Adrenal gland (tissue), 12 donors: ENCODE data around the gene SCN10A. TPM values are rescaled to one million over a fixed set of nuclear protein-coding genes. Genes with fewer than 3 reads are reported as not detected.

Experiments
- DNase-seq, 7 donors: peaks; one replicate each; pipeline ENCODE4 v3.0.0-alpha.2; 2019 to 2020
- H3K27ac ChIP-seq, 5 donors: fragments of 200-600 bp; sonication (generic) in 4 of 5; 1 replicate in 3 of 5; 2 replicates in 2 of 5; pipeline versions ENCODE4 v1.5.1 to v1.8.0; 2016 to 2020; ENCODE audit warnings: mild to moderate bottlenecking in 1 of 5
- H3K27me3 ChIP-seq: fragments of 200-600 bp; 2 replicates; pipeline ENCODE4 v1.8.0; 2021
- H3K36me3 ChIP-seq, 2 donors: fragments of 200-600 bp; replicated peaks in 1 of 2; 1 replicate in 1 of 2; 2 replicates in 1 of 2; pipeline versions ENCODE4 v1.5.1 to v1.8.0; 2018 to 2022
- H3K4me1 ChIP-seq, 2 donors: fragments of 200-600 bp; replicated peaks in 1 of 2; 1 replicate in 1 of 2; 2 replicates in 1 of 2; pipeline versions ENCODE4 v1.5.1 to v1.8.0; 2018 to 2021
- H3K4me3 ChIP-seq, 4 donors: fragments of 200-600 bp; sonication (generic) in 3 of 4; one replicate each; pipeline ENCODE4 v1.5.1; 2016 to 2018
- H3K9me3 ChIP-seq, 3 donors: fragments of 200-600 bp; sonication (generic) in 1 of 3; replicated peaks in 1 of 3; 1 replicate in 2 of 3; 2 replicates in 1 of 3; pipeline versions ENCODE4 v1.5.1 to v1.8.0; 2016 to 2021
- CTCF ChIP-seq, 6 experiments: fragments of 450-650 bp in 4 of 6; fragments of 200-600 bp in 2 of 6; sonication (generic) in 1 of 6; IDR thresholded peaks; 1 replicate in 5 of 6; 2 replicates in 1 of 6; pipeline versions ENCODE4 v1.5.1 to v1.8.0; 2016 to 2021; ENCODE audit warnings: antibody characterized with exemption in 6 of 6, mild to moderate bottlenecking in 2 of 6, moderate library complexity in 1 of 6
- POLR2A ChIP-seq, 2 donors: fragments of 450-650 bp; IDR thresholded peaks; one replicate each; pipeline ENCODE4 v1.6.1; 2017; ENCODE audit warnings: antibody characterized with exemption in 2 of 2, mild to moderate bottlenecking in 2 of 2, moderate library complexity in 1 of 2
- WGBS, 4 donors: extraction: QIAGEN DNeasy Blood & Tissue Kit in 2 of 4; methylation state at CpG; one replicate each; pipeline versions ENCODE4 v1.1.5 to v1.1.7; 2013 to 2017; 5-methylcytosine and 5-hydroxymethylcytosine counted together
- intact Hi-C, 2 donors: fragments of 100-400 bp; cut with DNase I; formaldehyde crosslinking; loops; one replicate each; pipeline versions ENCODE4 v1.14.1 to v1.15.0; 2022 to 2023
- polyA plus RNA-seq, 3 donors: library from polyadenylated mRNA; stranded (reverse); fragments of 200-250 nt in 2 of 3; fragments of 350-450 nt in 1 of 3; fragmentation: Illumina TruSeq in 1 of 3; extraction: RNeasy Lipid Tissue Mini Kit (QIAGEN cat#74804) in 1 of 3; gene quantifications; one replicate each; pipeline ENCODE4 v1.2.3, GENCODE V29; 2013 to 2014
- total RNA-seq, 9 donors: library from RNA; depleted of rRNA in 4 of 9; stranded (reverse); fragments of >200 nt in 4 of 9; fragments of 120-200 nt in 1 of 9; fragmentation: NEBNext Ultra II Directional in 1 of 9; extraction: Animal tissue kit (Norgen Biotek cat#: 25700) in 1 of 9; gene quantifications; one replicate each; pipeline versions ENCODE4 v1.1.0 to v1.2.4, GENCODE V29; 2013 to 2023
- donor health status: healthy with polysubstance abuse.
- donor health status: Bipolar disorder and iron deficiency.
- donor health status: DM: yes; HTN: yes; CAD: no.
- donor health status: DM: no; HTN: no; CAD: no.
- donor health status: DM: no; HTN: no; CAD: no.
- donor health status: DM: yes; HTN: yes; CAD: no.

SCN10A gene
- total and polyA plus RNA-seq, 12 donors = not detected

GRCh38 chr3:38773528-38773927 lies 42.5 kb downstream of the SCN10A start:
- Histone ChIP-seq H3K9me3 (peaks cover 0 to 3% (median 0%) of the 10 kb centered on the region in 3 donors), H3K4me1 (no peaks in the 10 kb centered on the region), H3K27me3 (no peaks in the 10 kb centered on the region), H3K36me3 (no peaks in the 10 kb centered on the region), H3K27ac (no peak overlapping the region), H3K4me3 (no peak overlapping the region)
- no peak for DNase-seq
- no peak for TF ChIP-seq CTCF (IDR thresholded peaks at IDR 0.05)
- TF ChIP-seq POLR2A (IDR thresholded peaks at IDR 0.05) = no peak
- intact Hi-C loops = no loop called here

GRCh38 chr3:38763569-38763968 lies 52.4 kb downstream of the SCN10A start:
- 39 to 68% (median 50%) methylated on average over 2 to 3 of the region's 3 CpGs for WGBS, 4 donors
- H3K4me1 ChIP-seq = no peaks in the 10 kb centered on the region
- no peak overlapping the region for H3K4me3 ChIP-seq
- peaks cover 0 to 2% (median 0%) of the 10 kb centered on the region in 3 donors for H3K9me3 ChIP-seq
- DNase-seq = no peak
- no peak overlapping the region for H3K27ac ChIP-seq
- H3K27me3 ChIP-seq = no peaks in the 10 kb centered on the region
- no peak for TF ChIP-seq POLR2A (IDR thresholded peaks at IDR 0.05)
- TF ChIP-seq CTCF (IDR thresholded peaks at IDR 0.05) = no peak
- no peaks in the 10 kb centered on the region for H3K36me3 ChIP-seq
- intact Hi-C loops = no loop called here

- Histone ChIP-seq H3K4me1 (no peaks in the 10 kb centered on the region), H3K4me3 (no peak overlapping the region), H3K9me3 (no peaks in the 10 kb centered on the region), H3K27me3 (no peaks in the 10 kb centered on the region), H3K27ac (no peak overlapping the region), H3K36me3 (no peaks in the 10 kb centered on the region)
- intact Hi-C loops = no loop called here
- no peak for TF ChIP-seq POLR2A (IDR thresholded peaks at IDR 0.05)
- TF ChIP-seq CTCF (IDR thresholded peaks at IDR 0.05) = no peak
- 77 to 89% (median 82%) methylated on average over 3 of the region's 3 CpGs for WGBS, 4 donors
- no peak for DNase-seq
Measured at GRCh38 chr3:38758557-38758956, 57.5 kb downstream of the SCN10A start.

GRCh38 chr3:38757721-38758120 lies 58.3 kb downstream of the SCN10A start:
- no peak for DNase-seq
- Histone ChIP-seq H3K27ac (no peak overlapping the region), H3K9me3 (no peaks in the 10 kb centered on the region), H3K27me3 (no peaks in the 10 kb centered on the region), H3K4me3 (no peak overlapping the region), H3K36me3 (no peaks in the 10 kb centered on the region), H3K4me1 (no peaks in the 10 kb centered on the region)
- intact Hi-C loops = no loop called here
- 51 to 65% (median 59%) methylated on average over 4 of the region's 4 CpGs for WGBS, 4 donors
- TF ChIP-seq CTCF (IDR thresholded peaks at IDR 0.05) (no peak), POLR2A (IDR thresholded peaks at IDR 0.05) (no peak)
